Spleen (tissue), 7 donors: Measurements from ENCODE around the gene MYH7.

ENCODE experiments used
- CTCF ChIP-seq, 11 experiments: fragments of 200-600 bp in 7 of 11; fragments of 450-650 bp in 4 of 11; sonication (generic) in 4 of 11; IDR thresholded peaks in 8 of 11; conservative IDR thresholded peaks in 3 of 11; 1 replicate in 7 of 11; 2 replicates in 4 of 11; pipeline versions ENCODE4 v1.4.0 to v1.8.0; 2016 to 2021; ENCODE audit warnings: antibody characterized with exemption in 11 of 11, inconsistent platforms in 4 of 11, mild to moderate bottlenecking in 1 of 11
- POLR2A ChIP-seq, 3 donors: fragments of 450-650 bp; IDR thresholded peaks; one replicate each; pipeline ENCODE4 v1.5.1; 2017; ENCODE audit warnings: antibody characterized with exemption in 3 of 3, mild to moderate bottlenecking in 1 of 3
- donor health status: DM: no; HTN: no; CAD: no; lungs with moderate emphysema.
- donor health status: DM: no; HTN: no; CAD: no.
- donor health status: DM: no; HTN: no; CAD: no.

- no peak for TF ChIP-seq CTCF (IDR thresholded peaks at IDR 0.05 in 8 of 11, conservative IDR thresholded peaks at IDR 0.05 in 3 of 11)
- TF ChIP-seq POLR2A (IDR thresholded peaks at IDR 0.05): no peak
These were observed 17.4 kb downstream of the MYH7 start for GRCh38 chr14:23418021-23418420.
